Fibroblast of gingiva (primary cell): ENCODE measurements around the gene C1orf174.

ENCODE experiments used
- DNase-seq: peaks from one replicate; pipeline ENCODE4 v3.0.0-alpha.2; 2011; ENCODE audit warnings: low read depth

C1orf174 gene

GRCh38 chr1:3868464-3869006 is 31.5 kb downstream of the C1orf174 start:
- no peak for DNase-seq

GRCh38 chr1:3865606-3866160 is 34.4 kb downstream of the C1orf174 start:
- no peak for DNase-seq

GRCh38 chr1:3864884-3865283 is 35.2 kb downstream of the C1orf174 start:
- DNase-seq, result no peak

- no peak for DNase-seq
These were observed 36.7 kb downstream of the C1orf174 start for GRCh38 chr1:3863231-3863935.

- DNase-seq, result peak; percentile 48
These were observed 41.7 kb downstream of the C1orf174 start for GRCh38 chr1:3858231-3858981.

- DNase-seq, result no peak
These were observed 42.3 kb downstream of the C1orf174 start for GRCh38 chr1:3857791-3858129.

GRCh38 chr1:3856923-3857790 is 42.9 kb downstream of the C1orf174 start, which contains the start of the genes CEP104 and DFFB:
Gene CEP104 (minus strand): TSS chr1:3857211. CDS start chr1:3852407, 4,804 bp downstream.
Gene DFFB (plus strand): TSS chr1:3857476. CDS start chr1:3857604, 128 bp downstream.
- peak; percentile 57 for DNase-seq

GRCh38 chr1:3852711-3853485 is 47.2 kb downstream of the C1orf174 start:
- DNase-seq, result no peak

GRCh38 chr1:3852091-3852490 is 48.0 kb downstream of the C1orf174 start:
- DNase-seq, result no peak

GRCh38 chr1:3851292-3851691 is 48.8 kb downstream of the C1orf174 start:
- DNase-seq, result no peak

GRCh38 chr1:3850857-3851256 is 49.2 kb downstream of the C1orf174 start:
- DNase-seq, result no peak

- DNase-seq, result no peak
These were observed 53.0 kb downstream of the C1orf174 start for GRCh38 chr1:3847081-3847480.

GRCh38 chr1:3846541-3846940 is 53.5 kb downstream of the C1orf174 start:
- no peak for DNase-seq

- DNase-seq, result no peak
These were observed 57.2 kb downstream of the C1orf174 start for GRCh38 chr1:3842912-3843311.

- no peak for DNase-seq
These were observed 58.6 kb downstream of the C1orf174 start for GRCh38 chr1:3841491-3841890.
